Activated naive CD8-positive, alpha-beta T cell (primary cell): Measurements from ENCODE around the gene PTGR3.

Source experiments
- H3K27ac Mint-ChIP-seq: one replicate; pipeline ENCODE4 v1.8.0; 2021; ENCODE audit warnings: mixed read lengths
- H3K27me3 Mint-ChIP-seq: one replicate; pipeline ENCODE4 v1.8.0; 2021; ENCODE audit warnings: mixed read lengths
- H3K36me3 Mint-ChIP-seq: one replicate; pipeline ENCODE4 v1.8.0; 2021; ENCODE audit warnings: mixed read lengths
- H3K4me1 Mint-ChIP-seq: one replicate; pipeline ENCODE4 v1.8.0; 2021; ENCODE audit warnings: low read depth, mixed read lengths
- H3K4me3 Mint-ChIP-seq: one replicate; pipeline ENCODE4 v1.8.0; 2021; ENCODE audit warnings: mild to moderate bottlenecking, mixed read lengths
- H3K9me3 Mint-ChIP-seq: one replicate; pipeline ENCODE4 v1.8.0; 2021; ENCODE audit warnings: low read depth, mixed read lengths

Gene PTGR3

DNA sequence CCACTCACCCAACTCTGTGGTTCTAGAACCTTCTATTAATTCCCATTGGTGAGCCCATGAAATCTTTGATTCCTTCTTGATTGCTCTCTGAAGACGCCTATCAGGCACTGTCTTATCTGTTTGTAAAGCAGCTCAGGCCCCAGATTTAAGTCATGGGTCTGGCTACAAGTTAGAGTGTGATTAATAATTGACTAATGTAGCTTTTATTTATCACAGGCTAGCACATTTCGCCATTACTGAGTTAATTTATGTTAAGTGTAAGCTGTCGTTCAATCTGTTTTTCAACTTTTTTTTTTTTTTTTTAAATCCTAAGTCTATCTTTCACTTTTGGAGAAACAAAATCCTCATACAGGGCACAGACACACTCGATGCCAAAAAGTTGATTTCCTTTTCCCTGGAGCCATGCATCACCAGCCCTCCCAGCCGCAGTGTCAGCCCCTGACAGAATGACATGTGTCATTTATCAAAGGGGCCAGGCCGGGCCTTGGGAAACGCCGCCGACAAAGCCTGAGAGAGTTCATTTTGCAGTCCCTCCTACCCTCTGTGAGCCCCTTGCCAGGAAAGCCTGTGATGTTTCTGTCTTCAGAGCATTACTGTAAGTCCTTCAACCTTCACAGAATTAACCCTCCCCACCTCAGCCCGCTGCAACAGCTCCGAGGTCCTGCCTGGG, 17.5 kb upstream of the PTGR3 start:
- Mint-ChIP-seq H3K36me3 (peaks cover 9% of the 10 kb centered on the region), H3K27ac (peak overlapping the region; percentile 68), H3K4me3 (peak overlapping the region; percentile 64), H3K9me3 (no peaks in the 10 kb centered on the region), H3K27me3 (no peaks in the 10 kb centered on the region), H3K4me1 (peaks cover 82% of the 10 kb centered on the region)

DNA sequence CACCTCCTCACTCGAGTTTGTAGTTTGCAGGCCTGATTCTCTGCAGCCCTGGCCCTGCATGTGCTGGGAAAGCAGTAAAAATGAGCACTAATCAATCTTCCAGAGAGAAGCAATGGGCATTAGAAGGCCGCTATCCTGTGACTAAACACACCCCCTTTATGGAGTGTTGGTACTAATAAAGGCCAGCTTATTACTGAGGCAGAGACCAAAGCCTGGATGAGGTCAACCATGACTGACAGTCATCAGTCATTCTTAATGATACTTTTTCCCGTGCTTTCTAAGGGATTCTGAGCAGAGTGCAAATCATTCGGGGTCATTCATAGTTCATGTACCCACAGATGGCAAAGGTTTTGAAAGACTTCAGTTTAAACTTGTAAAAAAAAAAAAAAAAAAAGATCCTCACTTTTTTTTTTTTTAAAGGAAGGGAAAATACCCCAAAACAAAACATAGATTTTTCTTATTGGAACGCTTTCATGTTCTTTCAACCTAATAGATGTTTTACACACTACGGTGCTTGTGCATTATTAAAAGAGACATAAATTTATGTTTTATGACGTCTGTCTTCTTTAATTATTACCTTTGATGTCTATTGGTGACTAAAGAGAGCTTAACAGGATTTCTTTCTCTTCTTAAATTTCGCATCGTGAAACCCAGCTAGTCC, 14.9 kb upstream of the PTGR3 start:
- H3K9me3 Mint-ChIP-seq = no peaks in the 10 kb centered on the region
- peaks cover 86% of the 10 kb centered on the region for H3K4me1 Mint-ChIP-seq

DNA sequence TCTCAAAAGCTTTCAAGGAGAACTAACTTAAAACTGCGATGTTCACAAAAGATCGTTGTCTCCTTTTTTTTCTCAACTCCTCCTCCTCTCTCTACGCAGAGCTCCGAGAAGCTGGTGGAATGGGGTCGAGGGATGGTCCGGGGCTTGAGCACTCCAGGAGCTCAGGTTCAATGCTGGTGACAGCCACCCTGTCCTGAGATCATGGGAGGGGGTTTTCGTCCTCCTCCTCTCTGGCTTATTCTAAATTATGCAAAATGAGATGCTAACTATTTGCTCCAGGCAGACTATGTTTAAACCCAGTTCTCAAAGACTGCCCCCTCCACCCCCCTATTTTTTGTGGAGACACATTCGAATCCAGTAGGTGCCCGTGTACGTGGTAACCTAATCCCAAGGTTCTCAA, 13.5 kb upstream of the PTGR3 start:
- H3K27me3 Mint-ChIP-seq = no peaks in the 10 kb centered on the region
- H3K4me3 Mint-ChIP-seq = no peak overlapping the region
- peaks cover 7% of the 10 kb centered on the region for H3K36me3 Mint-ChIP-seq
- peaks cover 85% of the 10 kb centered on the region for H3K4me1 Mint-ChIP-seq
- no peak overlapping the region for H3K27ac Mint-ChIP-seq
- H3K9me3 Mint-ChIP-seq = no peaks in the 10 kb centered on the region

More for the DNA sequence above, 14.9 kb upstream of the PTGR3 start:
- H3K4me3 Mint-ChIP-seq = no peak overlapping the region
- H3K27ac Mint-ChIP-seq = peak overlapping the region; percentile 68
- H3K36me3 Mint-ChIP-seq = peaks cover 7% of the 10 kb centered on the region
- no peaks in the 10 kb centered on the region for H3K27me3 Mint-ChIP-seq

DNA sequence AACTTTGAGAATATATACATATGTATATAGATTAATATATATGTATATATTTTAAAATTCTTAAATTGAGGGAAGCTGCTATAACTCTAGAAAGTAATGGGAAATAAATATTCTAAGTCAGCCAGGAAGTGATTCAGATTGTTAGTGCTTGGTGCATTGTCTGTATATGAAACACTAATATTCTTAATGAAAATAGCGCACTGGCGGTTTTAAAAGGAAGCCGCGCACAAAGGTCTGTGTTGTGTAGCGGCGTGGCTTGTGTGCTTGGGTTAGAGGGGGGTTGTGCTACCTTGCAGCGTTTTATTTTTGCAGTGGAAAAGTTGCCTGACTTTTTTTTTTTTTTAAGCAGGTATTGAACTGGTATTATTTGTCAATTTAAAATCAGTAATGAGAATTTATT, 13.0 kb upstream of the PTGR3 start:
- no peaks in the 10 kb centered on the region for H3K9me3 Mint-ChIP-seq
- H3K4me1 Mint-ChIP-seq = peaks cover 84% of the 10 kb centered on the region
- H3K4me3 Mint-ChIP-seq = peak overlapping the region; percentile 22
- H3K27ac Mint-ChIP-seq = peak overlapping the region; percentile 61
- H3K27me3 Mint-ChIP-seq = no peaks in the 10 kb centered on the region
- H3K36me3 Mint-ChIP-seq = peaks cover 7% of the 10 kb centered on the region

DNA sequence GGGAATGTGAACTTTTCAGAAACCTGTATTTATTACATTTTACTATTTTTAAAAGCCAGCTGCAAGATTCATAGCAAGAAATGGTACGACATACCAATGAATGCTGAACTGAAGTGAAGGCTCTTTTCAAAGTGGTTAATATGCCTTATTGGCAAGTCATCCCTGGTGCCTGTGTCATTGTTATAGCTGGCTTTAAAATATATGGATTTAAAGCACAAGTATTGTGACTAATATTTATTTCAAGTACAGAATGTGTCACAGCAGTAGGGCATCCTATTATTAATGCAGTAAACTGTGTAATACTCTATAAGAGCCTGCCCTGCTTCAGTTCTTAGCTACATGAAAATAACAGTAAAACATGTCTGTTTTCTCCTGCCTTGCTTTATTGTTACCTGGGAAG, 12.5 kb upstream of the PTGR3 start:
- peaks cover 6% of the 10 kb centered on the region for H3K36me3 Mint-ChIP-seq
- no peaks in the 10 kb centered on the region for H3K27me3 Mint-ChIP-seq
- H3K9me3 Mint-ChIP-seq = no peaks in the 10 kb centered on the region
- H3K27ac Mint-ChIP-seq = no peak overlapping the region
- peaks cover 84% of the 10 kb centered on the region for H3K4me1 Mint-ChIP-seq
- H3K4me3 Mint-ChIP-seq = no peak overlapping the region

DNA sequence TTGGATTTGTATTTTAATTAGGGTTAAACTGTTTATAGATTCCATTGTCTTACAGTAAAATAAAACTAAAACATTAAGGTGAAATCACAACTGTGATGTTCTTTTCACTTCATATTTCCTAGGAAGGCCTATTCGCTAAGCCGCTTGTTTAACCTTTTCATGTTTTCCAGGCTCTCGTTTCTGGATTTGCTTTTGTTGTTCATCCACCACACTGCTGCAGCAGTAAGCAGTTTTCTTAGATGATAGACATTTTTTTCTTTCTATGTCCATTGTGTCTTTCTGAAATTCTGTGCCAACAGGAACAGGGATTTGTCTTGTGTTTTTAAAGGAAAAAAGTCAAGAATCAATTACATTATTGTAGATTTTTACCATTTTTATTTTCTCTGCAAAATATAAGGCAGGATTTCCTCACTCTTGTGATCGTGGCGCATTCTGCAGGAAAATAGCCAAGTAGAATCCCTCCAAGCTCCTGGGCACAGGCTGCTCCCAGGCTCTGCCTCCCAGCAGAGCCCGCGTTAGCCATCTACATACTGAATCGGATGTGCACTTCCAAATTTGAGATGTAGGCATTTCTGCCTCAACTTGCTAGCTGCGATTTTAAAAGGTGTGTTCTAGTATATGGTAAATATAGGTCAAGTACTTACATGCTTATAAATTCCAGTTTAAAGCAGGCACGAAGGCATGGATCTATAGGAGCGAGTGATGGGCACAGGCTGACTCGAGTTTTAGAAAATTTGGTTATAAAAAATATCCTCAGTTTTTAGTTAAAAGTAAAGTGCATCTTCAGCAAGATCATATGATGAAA, 11.8 kb upstream of the PTGR3 start:
- no peak overlapping the region for H3K4me3 Mint-ChIP-seq
- H3K9me3 Mint-ChIP-seq = no peaks in the 10 kb centered on the region
- H3K27me3 Mint-ChIP-seq = no peaks in the 10 kb centered on the region
- peaks cover 84% of the 10 kb centered on the region for H3K4me1 Mint-ChIP-seq
- H3K27ac Mint-ChIP-seq = peak overlapping the region; percentile 55
- peaks cover 2% of the 10 kb centered on the region for H3K36me3 Mint-ChIP-seq

DNA sequence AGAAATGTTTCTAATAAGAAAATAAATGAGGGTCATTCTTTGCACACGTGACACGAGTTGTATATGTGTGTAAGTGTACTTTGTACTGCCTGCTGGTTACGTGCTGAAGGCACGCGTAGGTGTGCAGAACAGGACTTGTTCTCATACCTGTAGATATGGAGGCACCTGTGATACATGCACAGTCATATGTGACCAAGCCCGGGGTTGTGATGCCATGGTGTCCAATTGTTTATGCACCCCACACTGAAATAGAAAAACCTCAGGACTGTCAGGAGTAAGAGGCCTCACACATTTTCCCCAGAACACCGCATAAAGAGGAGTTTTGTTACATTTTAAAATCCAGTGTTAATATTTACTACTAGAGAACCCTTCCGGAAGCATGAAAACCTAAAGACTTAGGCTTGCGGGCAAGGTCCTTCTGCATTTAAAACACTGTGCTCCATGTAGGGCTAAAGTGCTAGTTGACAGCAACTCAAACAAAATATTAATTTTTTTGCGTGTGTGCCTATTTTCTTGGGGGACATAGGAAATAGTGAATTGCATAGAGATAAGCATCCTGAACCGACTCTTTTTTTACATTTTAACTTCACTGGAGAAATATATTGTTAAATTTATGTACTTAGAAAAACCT, 10.9 kb upstream of the PTGR3 start:
- H3K4me1 Mint-ChIP-seq = peaks cover 90% of the 10 kb centered on the region
- H3K27ac Mint-ChIP-seq = peak overlapping the region; percentile 41
- no peaks in the 10 kb centered on the region for H3K9me3 Mint-ChIP-seq
- H3K27me3 Mint-ChIP-seq = no peaks in the 10 kb centered on the region
- no peaks in the 10 kb centered on the region for H3K36me3 Mint-ChIP-seq
- no peak overlapping the region for H3K4me3 Mint-ChIP-seq

DNA sequence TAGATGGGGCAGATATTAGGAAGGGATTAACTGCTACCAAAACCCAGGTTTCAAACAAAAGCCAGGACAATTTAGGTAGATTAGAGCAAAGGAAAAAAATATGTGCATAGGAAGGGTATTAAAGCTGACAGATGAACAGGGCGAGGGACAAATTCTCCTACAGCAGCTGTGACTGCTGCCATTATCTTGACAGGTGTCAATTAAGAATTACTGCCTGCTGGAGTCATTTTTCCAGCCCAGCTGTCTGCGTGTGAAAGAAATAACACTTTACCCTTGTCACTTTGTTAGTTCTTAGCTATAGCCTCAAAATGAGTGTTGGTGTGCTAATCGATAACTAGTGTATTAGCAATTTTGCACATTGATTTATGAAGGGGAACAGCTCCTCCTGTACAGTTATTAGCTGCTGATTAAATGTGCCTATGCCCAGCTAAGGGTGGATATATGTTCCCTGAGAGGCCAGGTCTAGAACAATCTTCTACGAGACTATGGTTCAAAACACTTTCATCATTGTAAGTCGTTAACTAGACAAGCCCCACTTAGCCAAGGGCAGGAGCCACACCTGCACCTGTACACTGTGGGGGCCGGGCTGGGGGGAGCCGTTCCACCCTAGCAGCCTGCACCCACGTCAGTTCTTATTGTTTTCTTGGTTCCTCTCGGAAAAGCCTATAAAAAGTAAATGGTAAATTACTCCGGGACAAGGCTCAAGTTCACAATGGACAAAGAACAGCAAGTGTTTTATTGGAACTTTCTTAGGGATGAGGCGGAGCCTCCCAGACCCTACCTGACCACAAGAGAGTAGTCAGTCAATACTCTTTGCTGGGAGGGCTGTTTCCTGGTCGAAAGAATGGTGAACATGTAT, 9.4 kb upstream of the PTGR3 start:
- Mint-ChIP-seq H3K9me3 (no peaks in the 10 kb centered on the region), H3K4me1 (peaks cover 88% of the 10 kb centered on the region), H3K27ac (peak overlapping the region; percentile 51), H3K4me3 (no peak overlapping the region), H3K36me3 (peaks cover 2% of the 10 kb centered on the region), H3K27me3 (no peaks in the 10 kb centered on the region)

DNA sequence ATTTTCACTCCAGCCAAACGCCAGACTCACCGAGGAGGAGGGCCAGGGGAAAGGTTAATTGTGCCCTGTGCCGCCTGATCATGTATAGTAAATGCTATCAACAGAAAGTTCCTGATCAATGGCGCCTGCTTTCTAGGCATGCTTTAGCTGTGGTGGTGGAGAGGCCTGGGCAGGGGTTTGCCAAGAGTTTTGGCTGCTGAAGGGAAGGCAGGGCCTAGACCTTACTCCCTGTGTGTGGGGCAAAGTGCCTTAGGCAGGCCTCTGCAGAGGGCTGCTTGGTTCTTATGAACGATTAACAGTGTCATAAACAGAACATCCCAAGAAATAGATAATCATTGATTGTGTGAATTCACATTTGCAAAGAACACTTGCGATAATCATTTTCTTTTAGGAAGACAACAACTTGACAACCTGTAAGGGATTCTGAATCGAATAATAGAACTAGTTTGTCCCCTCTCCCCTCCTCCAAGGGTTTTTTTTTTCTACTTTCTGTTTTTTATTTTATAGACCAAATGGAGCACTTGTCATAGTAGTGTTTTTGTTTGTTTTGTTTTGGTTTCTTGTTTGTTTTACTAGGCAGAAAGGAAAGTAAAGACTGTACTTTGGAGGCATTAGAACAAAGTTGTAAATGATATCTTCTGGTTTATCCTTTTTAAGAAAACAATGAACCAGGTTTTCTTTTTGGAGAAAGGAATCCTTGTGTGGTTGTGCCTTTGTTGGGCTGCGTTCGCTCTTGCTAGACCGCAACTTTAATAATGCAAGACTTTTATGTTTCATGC, 8.2 kb upstream of the PTGR3 start:
- Mint-ChIP-seq H3K4me3 (peak overlapping the region; percentile 65), H3K4me1 (peaks cover 87% of the 10 kb centered on the region), H3K27ac (peak overlapping the region; percentile 92), H3K9me3 (no peaks in the 10 kb centered on the region), H3K36me3 (peaks cover 2% of the 10 kb centered on the region), H3K27me3 (no peaks in the 10 kb centered on the region)

DNA sequence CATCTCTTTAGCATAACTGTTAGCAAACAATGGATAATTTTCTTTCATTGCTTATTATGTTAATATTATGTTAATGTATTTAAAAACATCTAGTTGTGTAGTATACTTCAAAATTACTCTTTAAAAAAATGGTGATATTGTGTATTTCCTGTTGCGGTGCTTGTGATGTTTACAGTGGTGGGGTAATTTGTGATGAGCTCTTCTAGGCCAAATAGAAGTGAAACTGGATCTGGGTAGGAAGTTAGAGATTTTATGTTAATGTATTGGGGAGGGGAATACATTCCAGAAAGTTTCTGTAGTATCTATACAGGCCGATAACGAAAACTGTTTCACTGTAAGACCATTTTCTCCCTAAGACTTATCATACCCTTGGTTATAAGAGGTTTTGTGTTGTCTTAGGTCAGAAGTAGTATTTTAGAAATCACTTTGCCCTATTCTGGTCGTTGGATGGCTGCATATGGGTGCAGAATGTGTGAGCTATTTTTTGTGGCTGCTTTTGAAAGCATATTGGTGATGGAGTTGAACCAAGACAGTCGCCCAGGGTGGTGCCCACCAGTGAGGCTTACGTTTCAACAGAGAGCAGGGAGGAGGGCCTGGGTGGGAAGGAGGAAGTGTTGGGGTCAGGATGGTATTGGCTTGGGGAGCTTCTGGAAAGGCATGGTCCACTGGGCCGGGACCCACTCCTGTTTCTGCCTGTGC, 7.4 kb upstream of the PTGR3 start:
- H3K27ac Mint-ChIP-seq = peak overlapping the region; percentile 92
- H3K4me1 Mint-ChIP-seq = peaks cover 81% of the 10 kb centered on the region
- no peaks in the 10 kb centered on the region for H3K27me3 Mint-ChIP-seq
- no peaks in the 10 kb centered on the region for H3K9me3 Mint-ChIP-seq
- peak overlapping the region; percentile 65 for H3K4me3 Mint-ChIP-seq
- H3K36me3 Mint-ChIP-seq = peaks cover 2% of the 10 kb centered on the region

DNA sequence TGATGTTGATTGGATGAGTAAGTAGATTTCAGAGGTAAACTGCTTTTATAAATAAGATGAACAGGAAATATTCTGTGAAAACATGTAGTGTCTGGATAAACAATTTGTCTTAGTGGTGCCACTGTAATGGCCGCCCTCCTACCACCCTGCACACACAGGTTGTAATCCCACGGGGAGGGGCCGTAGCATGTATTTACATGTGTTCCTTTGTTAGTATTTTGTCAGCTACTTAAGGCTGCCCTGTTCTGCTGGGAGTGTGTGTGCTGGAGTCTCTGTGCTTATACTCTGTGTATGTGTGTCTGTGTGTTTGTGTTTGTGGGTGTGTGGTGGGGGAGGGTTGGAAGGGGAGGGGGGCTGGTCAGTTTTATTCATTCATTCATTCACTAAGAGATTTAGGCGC, 6.7 kb upstream of the PTGR3 start:
- Mint-ChIP-seq H3K4me1 (peaks cover 78% of the 10 kb centered on the region), H3K36me3 (peaks cover 2% of the 10 kb centered on the region), H3K4me3 (peak overlapping the region; percentile 31), H3K27ac (peak overlapping the region; percentile 25), H3K9me3 (no peaks in the 10 kb centered on the region), H3K27me3 (no peaks in the 10 kb centered on the region)

DNA sequence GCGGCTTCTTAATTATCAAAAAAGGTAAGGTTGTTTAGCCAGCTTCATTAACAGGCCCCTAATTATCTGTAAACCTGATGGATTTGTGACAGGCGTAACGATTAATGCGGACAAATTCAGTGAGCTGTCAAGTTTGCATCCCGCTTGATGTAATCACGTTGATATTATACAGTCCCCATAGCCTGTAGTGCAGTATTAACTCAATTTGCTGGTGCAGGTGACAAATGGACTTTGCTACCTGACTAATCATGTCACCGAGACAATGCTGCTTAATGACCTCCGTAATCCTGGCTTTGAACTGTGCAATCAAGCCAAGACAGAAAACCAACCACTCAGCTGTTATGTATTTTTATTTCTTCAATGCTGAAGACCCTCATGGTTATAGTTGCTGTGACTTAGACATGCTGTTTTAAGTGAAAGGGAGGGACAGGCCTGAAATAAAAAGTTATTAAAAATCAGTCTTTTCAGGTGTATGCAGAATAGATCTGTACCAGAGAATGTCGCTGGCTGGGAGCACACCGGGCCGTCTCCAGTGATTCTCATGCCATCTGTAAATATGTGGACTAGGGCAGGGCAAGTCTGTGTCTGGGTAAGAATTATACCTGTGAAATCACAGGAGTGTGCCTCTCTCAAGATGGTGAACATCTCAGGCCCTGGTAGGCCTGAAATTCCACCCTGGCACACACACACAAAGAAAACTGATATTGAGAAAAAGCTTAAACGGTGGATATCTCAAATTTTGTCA, 6.0 kb upstream of the PTGR3 start:
- Mint-ChIP-seq H3K4me3 (peak overlapping the region; percentile 31), H3K4me1 (peaks cover 77% of the 10 kb centered on the region)

DNA sequence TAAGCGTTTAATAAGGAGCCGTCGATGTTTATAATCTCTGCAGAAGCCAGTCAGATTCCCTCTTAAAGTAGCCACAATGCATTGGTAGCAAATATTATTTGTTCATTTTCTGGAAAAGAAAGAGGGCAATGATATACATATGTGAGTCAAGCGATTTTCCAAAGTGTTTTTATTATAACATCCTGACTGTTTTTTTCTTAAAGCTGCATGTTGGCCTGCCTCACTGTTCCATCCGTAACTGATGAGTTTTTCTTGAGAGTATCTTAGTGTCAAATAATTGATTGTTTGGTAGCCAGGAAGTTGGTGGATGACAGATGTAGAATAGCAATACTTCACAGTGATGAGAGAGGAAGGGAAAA, 5.4 kb upstream of the PTGR3 start:
- Mint-ChIP-seq H3K9me3 (no peaks in the 10 kb centered on the region), H3K4me1 (peaks cover 74% of the 10 kb centered on the region), H3K4me3 (peak overlapping the region; percentile 89), H3K36me3 (peaks cover 2% of the 10 kb centered on the region), H3K27me3 (no peaks in the 10 kb centered on the region), H3K27ac (peak overlapping the region; percentile 76)

More for the DNA sequence above, 6.0 kb upstream of the PTGR3 start:
- no peaks in the 10 kb centered on the region for H3K27me3 Mint-ChIP-seq
- peaks cover 2% of the 10 kb centered on the region for H3K36me3 Mint-ChIP-seq
- H3K27ac Mint-ChIP-seq = peak overlapping the region; percentile 25
- H3K9me3 Mint-ChIP-seq = no peaks in the 10 kb centered on the region
